GM21423 (cell line): ENCODE data around the gene NT5DC1.
A peak's percentile ranks its signal among the peaks of the same experiment; 100 is the strongest.

Experiments
- ATAC-seq: cut with Tn5 transposase; IDR thresholded peaks from one replicate; pipeline ENCODE4 v1.9.1; 2021; ENCODE audit warnings: mild to moderate bottlenecking, moderate library complexity; ENCODE audit not compliant: unreplicated experiment

Gene NT5DC1

DNA sequence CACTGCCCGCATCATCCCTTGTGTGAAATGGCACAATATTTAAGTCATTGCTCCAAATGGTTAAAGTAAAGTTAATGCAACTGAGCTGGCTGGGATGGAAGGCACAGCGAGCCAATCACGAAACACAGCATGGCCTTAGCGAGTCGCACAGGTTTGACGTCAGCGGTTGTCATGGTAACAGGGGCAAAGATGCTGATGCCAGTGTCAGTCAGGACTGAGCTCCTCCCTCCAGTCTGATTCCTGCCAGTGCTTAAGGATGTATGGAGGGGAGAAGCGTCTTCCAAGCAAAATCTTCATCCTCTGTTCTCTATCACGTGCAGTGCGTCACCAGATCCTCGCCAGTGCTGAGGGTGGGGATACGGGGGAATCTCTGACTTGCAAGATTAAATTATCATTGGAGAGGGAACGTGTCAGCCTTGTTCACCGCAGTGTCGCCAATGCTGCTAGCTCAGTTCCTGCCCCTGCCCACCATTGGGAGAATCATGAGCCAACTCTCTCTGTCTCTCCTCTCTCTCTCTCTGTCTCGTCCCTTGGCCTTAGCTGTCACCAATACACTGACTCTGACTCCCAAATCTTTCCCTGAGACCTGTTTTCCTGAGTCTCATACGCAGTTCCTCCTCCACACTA, 128.7 kb downstream of the NT5DC1 start:
- no peak for ATAC-seq

DNA sequence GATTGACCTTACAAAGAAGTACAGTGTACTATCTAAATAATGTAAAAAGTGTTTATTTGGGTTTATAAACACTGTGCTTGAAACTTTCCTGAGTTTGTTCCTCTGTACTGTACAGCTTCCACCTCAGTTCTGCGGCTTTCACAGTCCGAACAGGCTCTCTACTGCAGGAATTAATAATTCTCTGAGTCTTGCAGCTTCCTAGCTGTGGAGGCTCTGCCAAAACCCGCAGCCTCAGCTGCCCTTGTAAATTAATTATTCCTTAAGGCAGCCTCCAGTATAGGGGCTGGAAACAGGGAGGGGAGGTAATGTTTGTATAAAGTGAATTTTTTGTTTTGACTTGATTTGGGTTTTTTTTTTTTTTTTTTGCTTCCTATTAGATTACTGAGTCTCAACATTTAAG, 134.0 kb downstream of the NT5DC1 start:
- no peak for ATAC-seq

DNA sequence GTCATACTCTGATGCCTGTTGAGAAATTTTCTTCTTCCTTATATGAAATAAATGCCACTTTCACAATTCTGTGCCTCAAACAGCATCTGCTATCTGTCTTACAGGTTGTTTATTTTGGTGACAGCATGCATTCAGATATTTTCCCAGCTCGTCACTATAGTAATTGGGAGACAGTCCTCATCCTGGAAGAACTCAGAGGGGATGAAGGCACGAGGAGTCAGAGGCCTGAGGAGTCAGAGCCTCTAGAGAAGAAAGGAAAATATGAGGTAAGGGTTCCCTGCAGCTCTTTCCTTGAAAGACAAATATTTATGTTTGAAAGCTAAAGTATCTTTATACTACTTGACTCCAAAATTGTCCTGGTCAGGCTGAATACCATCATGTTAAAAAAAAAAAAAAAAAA, 137.4 kb downstream of the NT5DC1 start:
- ATAC-seq, result no peak

GRCh38 chr6:116239256-116239655, 138.6 kb downstream of the NT5DC1 start:
- no peak for ATAC-seq

GRCh38 chr6:116239856-116240255, 139.2 kb downstream of the NT5DC1 start:
- ATAC-seq, result no peak

DNA sequence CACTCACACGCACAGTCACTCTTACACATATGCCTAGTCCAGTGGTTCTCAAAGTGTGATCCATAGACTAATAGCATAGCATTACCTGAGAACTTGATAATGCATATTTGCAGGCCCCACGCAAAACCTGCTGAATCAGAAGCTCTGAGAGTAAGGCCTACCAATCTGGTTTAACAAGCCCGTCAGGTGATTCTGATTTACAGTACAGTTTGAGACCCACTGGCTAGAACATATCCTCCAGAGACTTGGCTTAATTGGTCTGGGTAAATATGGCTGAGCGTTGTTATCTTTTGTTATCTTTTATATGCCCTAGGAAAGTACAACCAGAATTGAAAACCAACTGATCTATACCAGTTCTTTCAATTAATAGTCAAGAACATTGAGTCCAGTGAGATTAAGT, 143.6 kb downstream of the NT5DC1 start:
- no peak for ATAC-seq

- no peak for ATAC-seq
Observed at GRCh38 chr6:116246089-116246488, 145.4 kb downstream of the NT5DC1 start.

- peak; percentile 40 for ATAC-seq
Observed at GRCh38 chr6:116247285-116247684, 146.6 kb downstream of the NT5DC1 start.

GRCh38 chr6:116248577-116248976, 147.9 kb downstream of the NT5DC1 start:
- ATAC-seq, result no peak

DNA sequence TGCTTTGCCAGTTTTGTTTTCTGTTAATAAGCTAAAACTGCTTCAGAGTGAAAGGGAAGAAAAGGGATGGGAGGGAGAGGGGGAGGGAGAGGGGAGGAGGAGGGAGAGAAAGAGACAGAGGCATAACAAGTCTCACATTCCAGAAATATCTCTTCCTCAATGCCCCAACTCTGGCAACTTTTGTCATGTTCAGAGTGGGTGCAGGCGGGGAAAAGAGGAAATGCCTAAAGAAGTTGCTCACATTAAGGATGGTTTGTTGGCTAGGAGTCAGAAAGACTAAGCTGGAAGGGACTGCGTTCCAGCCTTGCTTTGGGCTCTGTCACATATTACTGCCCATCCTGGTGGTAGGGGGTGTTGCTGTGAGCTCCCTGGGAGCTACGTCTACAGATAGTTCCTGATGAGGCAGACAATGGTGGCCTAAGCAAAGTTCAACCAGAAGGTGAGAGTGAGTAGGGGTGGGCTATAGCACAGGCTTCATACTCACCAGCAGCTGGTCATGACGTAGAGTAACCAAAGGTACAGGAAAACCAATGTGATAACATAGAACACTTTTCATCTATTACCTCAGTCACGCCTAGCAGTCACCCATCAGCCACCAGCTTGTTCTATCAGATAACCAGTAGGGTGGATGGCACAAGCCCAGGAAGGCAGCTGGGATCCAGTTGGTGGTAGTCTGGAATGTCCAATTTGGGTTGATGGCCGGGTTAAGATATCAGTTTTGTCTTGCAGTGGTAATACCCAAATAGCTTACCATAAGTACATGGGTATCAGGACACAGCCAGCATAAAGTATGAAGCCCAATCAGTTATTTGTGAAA, 151.1 kb downstream of the NT5DC1 start:
- ATAC-seq, result no peak

DNA sequence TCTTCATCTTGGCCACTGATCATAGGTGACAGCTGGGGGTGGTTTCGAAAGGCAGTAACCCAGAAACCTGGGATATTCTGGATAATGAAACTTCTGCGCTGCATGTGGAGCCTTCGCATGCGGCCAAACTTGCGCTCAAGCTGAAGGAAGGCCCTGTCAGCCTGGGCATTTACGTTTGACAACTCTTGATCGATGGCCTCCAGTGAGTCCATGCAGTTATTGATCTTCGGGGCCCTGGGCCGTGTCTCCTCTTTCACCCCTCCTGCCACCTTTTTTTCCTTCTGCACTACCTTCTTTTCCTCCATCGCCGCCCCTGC, 152.5 kb downstream of the NT5DC1 start:
- no peak for ATAC-seq

- ATAC-seq, result peak; percentile 99
Observed at GRCh38 chr6:116253505-116254296, 153.0 kb downstream of the NT5DC1 start, which contains the start of gene TSPYL4. Gene TSPYL4, minus strand, starts transcription at chr6:116254075. Its CDS starts 67 bp downstream, at chr6:116254008.

- ATAC-seq, result peak; percentile 25
Observed at GRCh38 chr6:116254297-116255056, 153.8 kb downstream of the NT5DC1 start.

GRCh38 chr6:116255246-116255800, 154.7 kb downstream of the NT5DC1 start:
- ATAC-seq, result no peak

GRCh38 chr6:116256694-116257093, 156.0 kb downstream of the NT5DC1 start:
- no peak for ATAC-seq

DNA sequence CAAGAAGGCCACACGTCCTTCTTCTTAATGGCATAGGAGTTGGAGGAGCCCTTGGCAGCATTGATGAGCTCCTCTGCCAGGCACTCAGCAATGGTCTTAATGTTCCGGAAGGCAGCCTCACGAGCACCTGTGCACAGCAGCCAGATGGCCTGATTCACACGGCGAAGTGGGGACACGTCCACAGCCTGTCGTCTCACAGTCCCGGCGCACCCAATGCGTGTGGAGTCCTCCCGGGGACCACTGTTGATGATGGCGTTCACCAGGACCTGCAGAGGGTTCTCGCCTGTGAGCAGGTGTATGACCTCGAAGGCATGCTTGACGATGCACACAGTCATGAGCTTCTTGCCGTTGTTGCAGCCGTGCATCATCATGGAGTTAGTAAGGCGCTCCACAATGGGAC, 157.9 kb downstream of the NT5DC1 start:
- ATAC-seq, result no peak

DNA sequence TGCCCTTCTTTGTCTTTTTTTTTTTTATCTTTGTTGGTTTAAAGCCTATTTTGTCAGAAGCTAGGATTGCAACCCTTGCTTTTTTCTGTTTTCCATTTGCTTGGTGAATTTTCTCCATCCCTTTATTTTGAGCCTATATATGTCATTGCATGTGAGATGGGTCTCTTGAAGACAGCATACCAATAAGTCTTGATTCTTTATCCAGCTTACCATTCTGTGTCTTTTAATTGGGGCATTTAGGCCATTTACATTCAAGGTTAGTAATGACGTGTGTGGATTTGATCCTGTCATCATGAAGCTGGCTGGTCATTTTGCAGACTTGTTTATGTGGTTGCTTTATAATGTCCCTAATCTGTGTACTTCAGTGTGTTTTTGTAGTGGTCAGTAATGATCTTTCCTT, 162.7 kb downstream of the NT5DC1 start:
- no peak for ATAC-seq

- ATAC-seq, result no peak
Observed at GRCh38 chr6:116265041-116265829, 164.6 kb downstream of the NT5DC1 start.

- ATAC-seq, result no peak
Observed at GRCh38 chr6:116266803-116267202, 166.2 kb downstream of the NT5DC1 start.
